Vagina (tissue), 2 donors: ENCODE results near the gene SAMD9.

ENCODE experiments used
- CTCF ChIP-seq, 3 experiments: fragments of 450-650 bp in 2 of 3; fragments of 200-600 bp in 1 of 3; sonication (generic) in 1 of 3; IDR thresholded peaks; one replicate each; pipeline ENCODE4 v1.5.1; 2017 to 2019; ENCODE audit warnings: antibody characterized with exemption in 3 of 3, mild to moderate bottlenecking in 2 of 3, moderate library complexity in 2 of 3
- POLR2A ChIP-seq, 2 donors: fragments of 450-650 bp; IDR thresholded peaks; one replicate each; pipeline ENCODE4 v1.6.1; 2017; ENCODE audit warnings: antibody characterized with exemption in 2 of 2, mild to moderate bottlenecking in 2 of 2, moderate library complexity in 2 of 2
- POLR2AphosphoS5 ChIP-seq, 2 donors: sonication (generic); formaldehyde crosslinking; IDR thresholded peaks; one replicate each; pipeline ENCODE4 v1.9.0; 2017; ENCODE audit warnings: antibody characterized with exemption in 2 of 2, mild to moderate bottlenecking in 2 of 2, low read depth in 1 of 2; ENCODE audit not compliant: insufficient read depth in 1 of 2

- TF ChIP-seq POLR2AphosphoS5 (IDR thresholded peaks at IDR 0.05; ENCODE audit: insufficient read depth in 1 of 2, low read depth in 1 of 2), result no peak
- no peak for TF ChIP-seq CTCF (IDR thresholded peaks at IDR 0.05)
- no peak for TF ChIP-seq POLR2A (IDR thresholded peaks at IDR 0.05)
Observed at GRCh38 chr7:93142127-93142526, 24.3 kb upstream of the SAMD9 start.
